NCI-H2171 (cell line): ENCODE results near the gene SOX14.

ENCODE experiments used
- DNase-seq: peaks from one replicate; lab custom pipeline; 2025; lab: John Stamatoyannopoulos, UW

The SOX14 gene

GRCh38 chr3:137764001-137764433 lies at the start of gene SOX14:
Gene SOX14 (plus strand): TSS chr3:137764315. CDS start chr3:137764785, 470 bp downstream.
- peak; percentile 26 for DNase-seq

- DNase-seq: no peak
Measured at GRCh38 chr3:137714551-137714950, 49.6 kb upstream of the SOX14 start.

DNA sequence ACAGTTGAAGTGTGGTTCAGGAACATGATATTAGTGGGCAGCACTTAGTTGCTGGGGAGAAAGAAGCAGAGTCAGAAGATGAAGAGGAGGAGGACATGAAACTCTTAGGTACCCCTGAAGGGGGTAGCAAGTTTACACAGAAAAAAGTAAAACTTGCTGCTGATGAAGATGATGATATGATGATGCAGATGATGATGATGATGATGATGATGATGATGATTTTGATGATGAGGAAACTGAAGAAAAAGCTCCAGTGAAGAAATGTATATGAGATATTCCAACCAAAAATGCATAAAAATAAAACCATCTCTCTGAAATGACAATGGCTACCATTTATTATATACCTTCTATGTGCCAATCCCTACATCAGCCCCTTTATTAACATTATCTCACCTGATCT lies 39.9 kb upstream of the SOX14 start:
- no peak for DNase-seq

DNA sequence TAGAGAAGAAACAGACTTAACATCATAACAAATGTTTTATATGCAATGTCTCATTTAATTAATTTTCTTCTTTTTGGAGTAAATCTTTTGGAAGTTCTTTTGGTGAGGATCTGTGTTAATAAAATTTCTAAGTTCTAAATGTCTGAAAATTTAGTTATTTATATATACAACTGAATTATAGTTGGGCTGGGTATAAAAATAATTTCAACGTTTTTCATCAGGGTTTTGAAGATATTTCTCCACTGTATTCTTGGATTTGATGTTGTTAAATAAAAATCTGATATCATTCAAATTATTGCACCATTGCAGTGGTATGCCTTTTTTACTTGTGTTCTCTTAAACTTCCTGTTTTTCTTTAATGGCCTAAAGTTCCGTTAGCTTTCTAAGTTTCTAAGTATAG lies 26.9 kb upstream of the SOX14 start:
- DNase-seq: no peak

GRCh38 chr3:137738710-137739109 lies 25.4 kb upstream of the SOX14 start:
- DNase-seq: no peak

- DNase-seq: no peak
Measured at GRCh38 chr3:137743608-137744007, 20.5 kb upstream of the SOX14 start.

- no peak for DNase-seq
Measured at GRCh38 chr3:137746808-137747207, 17.3 kb upstream of the SOX14 start.

DNA sequence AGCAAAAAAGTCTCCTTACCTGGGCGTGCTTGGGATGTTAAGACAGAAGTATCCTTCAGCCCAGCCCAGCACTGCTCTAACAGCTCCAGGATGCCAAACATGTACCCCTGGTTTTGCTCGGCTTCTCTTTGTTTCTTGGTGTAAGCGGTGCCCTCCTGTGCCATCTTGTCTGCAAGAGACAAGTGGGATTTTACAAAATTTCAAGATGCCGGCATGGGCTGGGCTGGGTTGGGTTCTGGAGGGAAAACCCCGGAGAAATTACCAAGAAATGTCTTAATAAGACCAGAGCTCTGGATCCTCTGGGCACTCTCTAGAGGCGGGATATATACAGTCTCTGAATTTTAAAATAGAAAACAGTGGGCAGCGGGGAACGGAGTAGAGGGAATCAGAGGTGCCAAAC lies 4.6 kb upstream of the SOX14 start:
- DNase-seq: no peak

DNA sequence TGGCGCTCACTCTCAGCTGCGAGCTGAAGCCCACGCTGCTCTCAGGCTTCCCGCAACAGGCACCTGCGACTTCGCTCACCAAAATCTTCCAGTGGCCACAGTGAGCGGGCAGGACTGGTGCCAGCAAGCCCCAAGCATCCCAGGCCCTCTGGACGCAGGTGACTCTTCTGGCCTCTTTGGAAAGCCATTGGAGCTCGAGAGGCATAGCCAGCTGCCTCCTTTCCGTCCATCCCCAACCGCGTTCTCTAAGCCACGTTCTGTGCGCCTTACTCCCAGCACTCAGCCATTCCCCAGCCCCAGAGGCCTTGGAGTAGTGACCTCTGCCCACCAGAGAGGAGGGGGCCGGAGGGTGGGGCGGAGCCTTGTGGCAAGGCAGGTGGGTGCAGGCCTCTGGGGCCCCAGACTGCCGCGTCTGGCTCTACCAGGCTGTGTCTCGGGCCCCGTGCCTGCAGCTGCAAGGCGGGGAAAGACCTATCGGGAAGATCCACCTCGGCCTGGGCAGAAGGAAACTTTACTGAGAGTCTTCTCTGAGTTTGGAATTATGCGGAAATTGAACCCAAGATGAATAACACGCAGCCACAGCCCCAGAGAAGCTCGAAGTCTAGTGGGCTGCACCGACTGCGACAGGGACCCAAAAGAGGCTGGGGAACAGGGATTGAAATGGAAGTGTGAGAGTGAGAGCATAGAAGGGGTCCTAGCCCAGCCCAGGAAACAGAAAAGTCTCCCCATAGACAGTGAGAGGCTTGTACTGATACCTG lies 3.6 kb upstream of the SOX14 start:
- DNase-seq: no peak

- no peak for DNase-seq
Measured at GRCh38 chr3:137761099-137761562, 3.0 kb upstream of the SOX14 start.

- no peak for DNase-seq
Measured at GRCh38 chr3:137761563-137762503, 2.3 kb upstream of the SOX14 start.

DNA sequence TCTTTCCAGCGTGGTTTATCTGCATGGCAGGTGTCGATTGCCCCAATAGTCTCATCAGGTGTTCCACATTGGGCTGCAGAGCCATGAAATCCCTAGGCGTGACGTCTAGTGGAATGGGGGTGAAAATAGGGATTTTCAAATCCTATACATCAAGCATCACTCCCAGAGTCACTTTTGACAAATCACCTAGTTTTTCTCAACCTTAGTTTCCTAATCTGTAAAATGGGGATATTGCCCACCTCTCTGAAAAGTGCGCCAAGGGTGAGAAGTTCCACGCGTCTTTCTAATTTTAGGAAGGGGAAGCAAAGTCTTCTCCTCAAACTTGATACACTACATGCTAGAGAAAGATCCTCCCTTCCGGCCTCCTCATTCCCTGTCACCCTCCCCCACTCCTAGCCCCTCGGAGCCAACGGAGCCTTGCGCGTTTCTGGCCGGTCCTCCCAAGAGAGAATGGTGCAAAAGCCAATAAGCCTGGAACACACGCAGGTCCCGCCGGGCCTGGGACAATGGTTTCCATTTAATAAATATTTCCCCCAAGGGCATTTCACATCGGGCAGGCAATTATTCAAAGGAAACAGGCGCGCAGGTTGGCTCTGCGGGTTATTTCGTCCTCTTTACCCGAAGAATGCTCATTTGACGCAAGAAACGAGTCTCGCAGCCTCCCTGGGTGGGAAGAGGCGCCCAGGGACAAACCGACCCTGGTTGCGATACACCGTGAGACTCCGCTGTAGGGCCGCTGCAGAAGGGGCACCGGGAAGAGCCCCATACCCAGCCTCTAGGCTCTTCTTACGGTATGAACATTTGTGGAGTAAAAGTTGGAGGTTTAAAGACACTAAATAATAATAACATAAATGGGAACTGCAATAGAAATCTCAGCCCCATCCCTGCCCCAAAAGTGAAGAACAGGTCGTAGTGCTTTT lies 1.2 kb upstream of the SOX14 start:
- no peak for DNase-seq

DNA sequence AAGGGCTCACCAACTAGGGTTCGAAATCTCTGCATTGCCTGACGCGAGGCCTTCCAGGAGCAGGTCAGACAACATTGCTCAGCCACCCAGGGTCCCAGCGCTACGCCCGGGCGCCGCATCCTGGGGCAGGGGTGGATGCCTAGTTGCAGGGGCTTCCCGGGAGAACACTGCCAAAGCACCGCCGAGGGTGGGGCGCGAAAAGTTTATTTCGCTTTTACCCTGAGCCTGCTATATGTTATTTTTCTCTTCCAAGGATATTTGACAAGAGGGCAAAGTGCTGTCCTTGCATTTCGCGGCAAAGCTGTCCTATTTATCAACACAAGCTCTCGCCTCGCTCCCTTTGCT lies 549 bp upstream of the SOX14 start:
- no peak for DNase-seq

- DNase-seq: no peak
Measured at GRCh38 chr3:137764563-137765309, 621 bp downstream of the SOX14 start.

GRCh38 chr3:137765310-137766033 lies 1.4 kb downstream of the SOX14 start:
- no peak for DNase-seq

GRCh38 chr3:137766041-137766875 lies 2.1 kb downstream of the SOX14 start:
- DNase-seq: no peak

DNA sequence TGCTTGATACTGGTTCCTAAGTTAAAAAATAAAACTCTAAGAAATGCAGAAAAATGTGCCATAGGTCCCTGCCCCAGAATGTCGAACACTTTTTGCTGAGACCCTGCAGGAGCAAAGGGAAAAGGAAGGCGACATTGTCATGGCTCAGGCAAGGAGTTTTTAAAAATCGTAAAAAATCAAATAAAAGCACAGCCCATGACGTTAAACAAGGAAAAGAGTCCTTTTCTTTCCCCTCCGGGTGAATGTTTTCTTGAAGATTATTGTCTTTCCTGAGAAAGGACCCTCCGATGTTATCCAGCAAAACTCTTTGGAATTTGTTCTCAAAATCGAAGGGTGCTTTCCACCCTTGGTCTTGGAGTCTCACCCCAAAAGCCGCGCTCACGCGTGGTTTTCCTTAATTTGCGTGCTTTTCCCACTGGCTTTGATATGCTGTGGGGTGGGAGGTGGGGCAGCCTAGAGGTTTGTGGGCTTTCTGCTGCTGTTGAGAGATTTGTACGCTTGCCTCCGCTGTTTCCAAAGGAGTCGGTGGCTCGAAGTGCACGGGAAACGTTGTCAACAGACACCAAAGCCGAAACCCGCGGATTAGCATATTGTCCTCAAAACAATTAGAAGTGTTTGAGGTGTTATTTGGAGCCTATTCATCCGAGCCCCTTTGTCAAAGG lies 2.9 kb downstream of the SOX14 start:
- DNase-seq: no peak

- DNase-seq: no peak
Measured at GRCh38 chr3:137767538-137768360, 3.6 kb downstream of the SOX14 start.
